Retinal pigment epithelial cell (primary cell): ENCODE measurements around the gene ERVV-1.
A peak's percentile ranks its signal among the peaks of the same experiment; 100 is the strongest.
"Not testable (repeated sequence)": the region's sequence is repeated elsewhere in the genome, so short reads cannot be mapped to it uniquely, and the experiment has no call there.

Experiments
- DNase-seq: peaks from one replicate; pipeline ENCODE4 v3.0.0-alpha.2; 2010; ENCODE audit warnings: low read depth
- H3K4me3 ChIP-seq: 2 replicates; pipeline ENCODE4 v1.5.1; 2011; ENCODE audit warnings: mild to moderate bottlenecking, low read length, control low read depth, moderate library complexity
- CTCF ChIP-seq: conservative IDR thresholded peaks from 2 replicates; pipeline ENCODE4 v1.5.1; 2011; ENCODE audit warnings: low read depth, low read length, control low read depth, inconsistent platforms

ERVV-1 gene

GRCh38 chr19:53015730-53016129 lies 2.0 kb downstream of the ERVV-1 start:
- TF ChIP-seq CTCF: no peak
- H3K4me3 ChIP-seq: no peak overlapping the region
- DNase-seq: no peak

GRCh38 chr19:53019684-53020083 lies 6.0 kb downstream of the ERVV-1 start:
- no peak overlapping the region for H3K4me3 ChIP-seq
- no peak for DNase-seq
- no peak for TF ChIP-seq CTCF

GRCh38 chr19:53028306-53028705 lies 14.6 kb downstream of the ERVV-1 start:
- not testable (repeated sequence) for H3K4me3 ChIP-seq, DNase-seq

- DNase-seq: no peak
- H3K4me3 ChIP-seq: no peak overlapping the region
- no peak for TF ChIP-seq CTCF
These were observed 20.3 kb downstream of the ERVV-1 start for GRCh38 chr19:53034054-53034453.

GRCh38 chr19:53034948-53035675 lies 21.4 kb downstream of the ERVV-1 start:
- no peak for DNase-seq
- H3K4me3 ChIP-seq: no peak overlapping the region
- no peak for TF ChIP-seq CTCF

- no peak for DNase-seq
- H3K4me3 ChIP-seq: peak overlapping the region; percentile 53
- TF ChIP-seq CTCF: no peak
These were observed 23.7 kb downstream of the ERVV-1 start for GRCh38 chr19:53037101-53038097.

- no peak for DNase-seq
- no peak for TF ChIP-seq CTCF
- no peak overlapping the region for H3K4me3 ChIP-seq
These were observed 27.6 kb downstream of the ERVV-1 start for GRCh38 chr19:53041366-53041765.
